Stomach (tissue), 9 donors: ENCODE data around the gene FOXO1. TPM values are rescaled to one million over a fixed set of nuclear protein-coding genes. Genes with fewer than 3 reads are reported as not detected.

Source experiments
- DNase-seq, 2 donors: peaks; one replicate each; pipeline versions ENCODE4 v3.0.0 to v3.0.0-alpha.2; 2013 to 2019
- H3K27ac ChIP-seq, 5 donors: fragments of 200-600 bp in 4 of 5; sonication (generic) in 4 of 5; one replicate each; pipeline ENCODE4 v1.5.1; 2013 to 2019; ENCODE audit warnings: mild to moderate bottlenecking in 1 of 5, moderate library complexity in 1 of 5
- H3K27me3 ChIP-seq, 3 donors: fragments of 200-600 bp; sonication (generic); one replicate each; pipeline ENCODE4 v1.5.1; 2017 to 2019; ENCODE audit warnings: mixed run types in 1 of 3
- H3K36me3 ChIP-seq, 4 donors: fragments of 200-600 bp; sonication (generic); 1 replicate in 3 of 4; 2 replicates in 1 of 4; pipeline ENCODE4 v1.5.1; 2016 to 2019
- H3K4me1 ChIP-seq, 4 donors: fragments of 200-600 bp; sonication (generic); one replicate each; pipeline ENCODE4 v1.5.1; 2016 to 2019
- H3K4me3 ChIP-seq, 4 donors: fragments of 200-600 bp; sonication (generic) in 3 of 4; one replicate each; pipeline ENCODE4 v1.5.1; 2016 to 2019; ENCODE audit warnings: mild to moderate bottlenecking in 1 of 4
- H3K9me3 ChIP-seq, 4 donors: fragments of 200-600 bp; sonication (generic); one replicate each; pipeline ENCODE4 v1.5.1; 2016 to 2019
- CTCF ChIP-seq, 7 experiments: fragments of 450-650 bp in 4 of 7; fragments of 200-600 bp in 3 of 7; sonication (generic) in 3 of 7; IDR thresholded peaks; one replicate each; pipeline ENCODE4 v1.5.1; 2016 to 2019; ENCODE audit warnings: antibody characterized with exemption in 7 of 7, control low read depth in 2 of 7, mild to moderate bottlenecking in 1 of 7
- EP300 ChIP-seq: sonication (generic); formaldehyde crosslinking; IDR thresholded peaks from one replicate; pipeline ENCODE4 v1.6.1; 2017; ENCODE audit warnings: antibody characterized with exemption
- POLR2A ChIP-seq, 4 donors: fragments of 450-650 bp; IDR thresholded peaks; one replicate each; pipeline ENCODE4 v1.6.1; 2016; ENCODE audit warnings: antibody characterized with exemption in 4 of 4, control low read depth in 2 of 4, mild to moderate bottlenecking in 1 of 4, moderate library complexity in 1 of 4
- POLR2AphosphoS5 ChIP-seq, 3 donors: sonication (generic); formaldehyde crosslinking; IDR thresholded peaks; one replicate each; pipeline ENCODE4 v1.6.1; 2016; ENCODE audit warnings: antibody characterized with exemption in 3 of 3
- WGBS, 5 donors: extraction: QIAGEN DNeasy Blood & Tissue Kit in 3 of 5; methylation state at CpG; one replicate each; pipeline versions ENCODE4 v1.1.5 to v1.1.7; 2013 to 2018; 5-methylcytosine and 5-hydroxymethylcytosine counted together
- intact Hi-C: fragments of 100-400 bp; cut with DNase I; formaldehyde crosslinking; loops from one replicate; pipeline ENCODE4 v1.15.1; 2023; ENCODE audit warnings: low total_unique reads
- polyA plus RNA-seq, 3 donors: library from polyadenylated mRNA; stranded (reverse); fragments of 200-250 nt; gene quantifications; one replicate each; pipeline ENCODE4 v1.2.3, GENCODE V29; 2013
- total RNA-seq, 5 donors: library from RNA; depleted of rRNA; stranded (reverse); fragments of >200 nt; gene quantifications; one replicate each; pipeline versions ENCODE4 v1.1.0 to v1.2.3, GENCODE V29; 2014 to 2016
- donor health status: healthy with polysubstance abuse.
- donor health status: Bipolar disorder and iron deficiency.
- donor health status: healthy.

The FOXO1 gene
- total and polyA plus RNA-seq, 8 donors, result 4.2 to 43.7 (median 19.6) TPM

GRCh38 chr13:40534456-40534855 is 132.0 kb downstream of the FOXO1 start:
- H3K36me3 ChIP-seq, result no peaks in the 10 kb centered on the region
- no peak overlapping the region for H3K27ac ChIP-seq
- TF ChIP-seq EP300, result no peak
- WGBS, 5 donors, result 25 to 55% (median 50%) methylated on average over 4 of the region's 4 CpGs
- intact Hi-C loops, result no loop called here
- peaks cover 0 to 5% (median under 1%) of the 10 kb centered on the region in 4 donors for H3K4me1 ChIP-seq
- DNase-seq, result no peak
- H3K4me3 ChIP-seq, result no peak overlapping the region
- H3K27me3 ChIP-seq, result no peaks in the 10 kb centered on the region
- H3K9me3 ChIP-seq, result no peaks in the 10 kb centered on the region

GRCh38 chr13:40533072-40533471 is 133.4 kb downstream of the FOXO1 start:
- 64 to 78% (median 70%) methylated on average over 8 of the region's 8 CpGs for WGBS, 5 donors

DNA sequence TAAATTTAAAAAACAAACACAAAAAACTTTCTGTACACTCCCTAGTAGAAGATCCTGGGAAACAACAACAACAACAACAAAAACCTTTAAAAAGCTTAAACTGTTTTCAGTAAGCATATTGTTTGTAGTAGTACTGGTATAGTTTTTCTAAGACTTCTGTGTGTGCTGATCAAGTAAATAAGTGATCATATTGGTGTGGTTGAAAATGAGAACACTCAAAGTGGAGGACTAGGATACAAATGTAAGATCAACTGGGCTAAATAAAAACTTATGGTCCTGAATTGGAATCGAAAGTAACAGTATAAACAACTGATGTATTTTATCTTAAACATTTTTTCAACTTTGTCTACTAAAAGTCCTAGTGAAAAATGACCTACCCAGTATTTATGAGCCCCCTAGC is 135.5 kb downstream of the FOXO1 start:
- WGBS, 5 donors, result 46 to 87% (median 74%) methylated on average over 1 of the region's 1 CpG
- Histone ChIP-seq H3K36me3 (no peaks in the 10 kb centered on the region), H3K4me3 (no peak overlapping the region), H3K27me3 (no peaks in the 10 kb centered on the region), H3K27ac (no peak overlapping the region), H3K4me1 (no peaks in the 10 kb centered on the region), H3K9me3 (peaks cover 0 to 16% (median 12%) of the 10 kb centered on the region in 4 donors)
- no peak for DNase-seq
- intact Hi-C loops, result no loop called here
- TF ChIP-seq POLR2A (IDR thresholded peaks at IDR 0.05) (no peak), POLR2AphosphoS5 (IDR thresholded peaks at IDR 0.05) (no peak), CTCF (IDR thresholded peaks at IDR 0.05) (no peak), EP300 (no peak)

More at GRCh38 chr13:40533072-40533471, 133.4 kb downstream of the FOXO1 start:
- no peak for DNase-seq
- Histone ChIP-seq H3K9me3 (peaks cover 0 to 5% (median 3%) of the 10 kb centered on the region in 4 donors), H3K4me1 (peaks cover 0 to 5% (median 0%) of the 10 kb centered on the region in 4 donors), H3K27ac (no peak overlapping the region), H3K36me3 (no peaks in the 10 kb centered on the region), H3K4me3 (no peak overlapping the region), H3K27me3 (no peaks in the 10 kb centered on the region)
- intact Hi-C loops, result no loop called here
- no peak for TF ChIP-seq POLR2A (IDR thresholded peaks at IDR 0.05)
- no peak for TF ChIP-seq POLR2AphosphoS5 (IDR thresholded peaks at IDR 0.05)
- TF ChIP-seq CTCF (IDR thresholded peaks at IDR 0.05), result no peak
- no peak for TF ChIP-seq EP300

- H3K27ac ChIP-seq, result no peak overlapping the region
- H3K36me3 ChIP-seq, result no peaks in the 10 kb centered on the region
- TF ChIP-seq POLR2AphosphoS5 (IDR thresholded peaks at IDR 0.05) (no peak), CTCF (IDR thresholded peaks at IDR 0.05) (no peak), EP300 (no peak), POLR2A (IDR thresholded peaks at IDR 0.05) (no peak)
- no peaks in the 10 kb centered on the region for H3K4me1 ChIP-seq
- DNase-seq, result no peak
- peaks cover 0 to 16% (median 12%) of the 10 kb centered on the region in 4 donors for H3K9me3 ChIP-seq
- intact Hi-C loops, result no loop called here
- no peak overlapping the region for H3K4me3 ChIP-seq
- 86 to 96% (median 96%) methylated on average over 6 of the region's 6 CpGs for WGBS, 5 donors
- no peaks in the 10 kb centered on the region for H3K27me3 ChIP-seq
These were observed 137.6 kb downstream of the FOXO1 start for GRCh38 chr13:40528881-40529280.

DNA sequence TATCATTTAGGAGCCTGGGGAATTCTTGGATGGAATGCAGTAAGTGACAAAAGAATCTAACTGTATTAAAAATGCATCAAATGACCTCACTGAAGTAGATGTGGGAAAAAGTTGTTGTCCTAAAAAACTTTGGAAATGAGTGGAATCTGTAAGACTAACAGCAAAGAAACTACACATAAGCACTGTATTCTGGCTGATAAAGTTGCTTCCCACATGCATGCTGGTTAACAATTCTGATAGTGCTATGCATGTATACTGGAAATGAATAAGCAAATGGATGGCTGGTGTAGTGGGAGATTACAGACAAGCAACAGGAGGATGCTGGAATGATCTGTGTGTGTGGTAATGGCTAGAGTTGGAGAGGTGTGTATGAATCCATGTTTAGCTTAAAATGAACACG is 138.5 kb downstream of the FOXO1 start:
- Histone ChIP-seq H3K4me1 (no peaks in the 10 kb centered on the region), H3K9me3 (peaks cover 0 to 16% (median 12%) of the 10 kb centered on the region in 4 donors), H3K4me3 (no peak overlapping the region), H3K27me3 (no peaks in the 10 kb centered on the region), H3K27ac (no peak overlapping the region), H3K36me3 (no peaks in the 10 kb centered on the region)
- intact Hi-C loops, result no loop called here
- whole genome bisulfite sequencing, 5 donors, result 83 to 92% (median 91%) methylated on average over 1 of the region's 1 CpG
- DNase-seq, result no peak
- TF ChIP-seq POLR2A (IDR thresholded peaks at IDR 0.05) (no peak), POLR2AphosphoS5 (IDR thresholded peaks at IDR 0.05) (no peak), CTCF (IDR thresholded peaks at IDR 0.05) (no peak), EP300 (no peak)
